Neural crest cell (in vitro differentiated cells): ENCODE results near the gene LHFPL2. TPM values are rescaled to one million over a fixed set of nuclear protein-coding genes. Genes with fewer than 3 reads are reported as not detected.
A peak's percentile ranks its signal among the peaks of the same experiment; 100 is the strongest.
"Not testable (repeated sequence)": the region's sequence is repeated elsewhere in the genome, so short reads cannot be mapped to it uniquely, and the experiment has no call there.

Experiments
- DNase-seq: peaks from one replicate; pipeline ENCODE4 v3.0.0; 2021; ENCODE audit warnings: low read depth, mixed read lengths, low spot score
- H3K27ac Mint-ChIP-seq: one replicate; pipeline ENCODE4 v1.8.0; 2021; ENCODE audit warnings: mild to moderate bottlenecking, mixed read lengths; ENCODE audit not compliant: unreplicated experiment
- H3K27me3 Mint-ChIP-seq: 2 replicates; pipeline ENCODE4 v1.8.0; 2021; ENCODE audit warnings: low read depth, mild to moderate bottlenecking, mixed read lengths
- H3K36me3 Mint-ChIP-seq: 2 replicates; pipeline ENCODE4 v1.8.0; 2021; ENCODE audit warnings: low read depth, mild to moderate bottlenecking, mixed read lengths
- H3K4me1 Mint-ChIP-seq: 2 replicates; pipeline ENCODE4 v1.8.0; 2021; ENCODE audit warnings: mixed read lengths
- H3K4me3 Mint-ChIP-seq: one replicate; pipeline ENCODE4 v1.8.0; 2021; ENCODE audit warnings: mild to moderate bottlenecking, mixed read lengths
- H3K9me3 Mint-ChIP-seq: 2 replicates; pipeline ENCODE4 v1.8.0; 2021; ENCODE audit warnings: mixed read lengths
- CTCF ChIP-seq: fragments of 200-600 bp; sonication (generic); conservative IDR thresholded peaks from 2 replicates; pipeline ENCODE4 v1.5.0; 2021; ENCODE audit warnings: antibody characterized with exemption, mild to moderate bottlenecking
- long read RNA-seq: library from polyadenylated mRNA; unstranded; transcript quantifications from one replicate; pipeline ENCODE4 v2.0.0, GENCODE V29; 2020
- total RNA-seq: library from RNA; stranded (reverse); gene quantifications from 2 replicates; pipeline ENCODE4 v1.2.1, GENCODE V29; 2021

LHFPL2 gene
- 14.4 and 15.0 TPM in 2 replicates for total RNA-seq
- long read RNA-seq, partial matches to known transcripts, result 1 of 5 reads
- long read RNA-seq, other reads (novel, unspliced or antisense), result 4 of 5 reads

- peak within 1 kb of the TSS; percentile 96 for H3K4me3 Mint-ChIP-seq
- peaks cover 35% of the 10 kb centered on the region for H3K4me1 Mint-ChIP-seq
- DNase-seq, result peak; percentile 81
- H3K9me3 Mint-ChIP-seq, result no peaks in the 10 kb centered on the region
- H3K27me3 Mint-ChIP-seq, result peaks cover 5% of the 10 kb centered on the region
- peak within 1 kb of the TSS; percentile 72 for H3K27ac Mint-ChIP-seq
- no peak for TF ChIP-seq CTCF
- H3K36me3 Mint-ChIP-seq, result peaks cover 6% of the 10 kb centered on the region
These were observed at the start of gene LHFPL2 for GRCh38 chr5:78648359-78649210. Gene LHFPL2 (minus strand): TSS chr5:78648772. CDS start chr5:78510213, 138,559 bp downstream.

GRCh38 chr5:78696637-78697036 is 48.1 kb upstream of the LHFPL2 start:
- no peak for DNase-seq
- Mint-ChIP-seq H3K27me3 (no peaks in the 10 kb centered on the region), H3K9me3 (peaks cover 13% of the 10 kb centered on the region), H3K27ac (no peak overlapping the region), H3K36me3 (peaks cover 4% of the 10 kb centered on the region), H3K4me3 (no peak overlapping the region), H3K4me1 (peaks cover 15% of the 10 kb centered on the region)
- no peak for TF ChIP-seq CTCF

GRCh38 chr5:78696052-78696451 is 47.5 kb upstream of the LHFPL2 start:
- Mint-ChIP-seq H3K9me3 (peaks cover 13% of the 10 kb centered on the region), H3K4me1 (peaks cover 15% of the 10 kb centered on the region)
- not testable (repeated sequence) for H3K36me3 Mint-ChIP-seq, H3K27me3 Mint-ChIP-seq, H3K4me3 Mint-ChIP-seq, H3K27ac Mint-ChIP-seq, DNase-seq

GRCh38 chr5:78693339-78693738 is 44.8 kb upstream of the LHFPL2 start:
- H3K27me3 Mint-ChIP-seq, result no peaks in the 10 kb centered on the region
- H3K4me3 Mint-ChIP-seq, result no peak overlapping the region
- peaks cover 9% of the 10 kb centered on the region for H3K9me3 Mint-ChIP-seq
- H3K27ac Mint-ChIP-seq, result peak overlapping the region; percentile 25
- TF ChIP-seq CTCF, result no peak
- DNase-seq, result no peak
- peaks cover 4% of the 10 kb centered on the region for H3K36me3 Mint-ChIP-seq
- peaks cover 2% of the 10 kb centered on the region for H3K4me1 Mint-ChIP-seq

- no peak overlapping the region for H3K4me3 Mint-ChIP-seq
- H3K36me3 Mint-ChIP-seq, result peaks cover 4% of the 10 kb centered on the region
- H3K27ac Mint-ChIP-seq, result no peak overlapping the region
These were observed 42.8 kb upstream of the LHFPL2 start for GRCh38 chr5:78691084-78691960.

More at GRCh38 chr5:78691084-78691960, 42.8 kb upstream of the LHFPL2 start:
- Mint-ChIP-seq H3K27me3 (no peaks in the 10 kb centered on the region), H3K4me1 (no peaks in the 10 kb centered on the region), H3K9me3 (peaks cover 9% of the 10 kb centered on the region)
- no peak for DNase-seq
- no peak for TF ChIP-seq CTCF
